ENCODE data around the gene GRAP.
"Not testable (repeated sequence)": the region's sequence is repeated elsewhere in the genome, so short reads cannot be mapped to it uniquely, and the experiment has no call there.

GRCh38 chr17:19063326-19063956 lies 16.7 kb upstream of the GRAP start:
- TF ChIP-seq POLR2AphosphoS5 (IDR thresholded peaks at IDR 0.05; ENCODE audit: borderline replicate concordance, low read depth, low read length) = peak; percentile 49
- TF ChIP-seq EZH2 (IDR thresholded peaks at IDR 0.05); FOXP2 (optimal IDR thresholded peaks at IDR 0.05; ENCODE audit: control extremely low read depth, extremely low read length, insufficient read depth): not testable (repeated sequence)

Measured in SK-N-MC (cell line).